Hippocampal formation (tissue), 2 donors: ENCODE results near the gene CDR2L.
A peak's percentile ranks its signal among the peaks of the same experiment; 100 is the strongest.
"Not testable (repeated sequence)": the region's sequence is repeated elsewhere in the genome, so short reads cannot be mapped to it uniquely, and the experiment has no call there.

Source experiments
- DNase-seq, 2 donors: peaks; one replicate each; lab custom pipeline; 2025; lab: John Stamatoyannopoulos, UW

Gene CDR2L

DNA sequence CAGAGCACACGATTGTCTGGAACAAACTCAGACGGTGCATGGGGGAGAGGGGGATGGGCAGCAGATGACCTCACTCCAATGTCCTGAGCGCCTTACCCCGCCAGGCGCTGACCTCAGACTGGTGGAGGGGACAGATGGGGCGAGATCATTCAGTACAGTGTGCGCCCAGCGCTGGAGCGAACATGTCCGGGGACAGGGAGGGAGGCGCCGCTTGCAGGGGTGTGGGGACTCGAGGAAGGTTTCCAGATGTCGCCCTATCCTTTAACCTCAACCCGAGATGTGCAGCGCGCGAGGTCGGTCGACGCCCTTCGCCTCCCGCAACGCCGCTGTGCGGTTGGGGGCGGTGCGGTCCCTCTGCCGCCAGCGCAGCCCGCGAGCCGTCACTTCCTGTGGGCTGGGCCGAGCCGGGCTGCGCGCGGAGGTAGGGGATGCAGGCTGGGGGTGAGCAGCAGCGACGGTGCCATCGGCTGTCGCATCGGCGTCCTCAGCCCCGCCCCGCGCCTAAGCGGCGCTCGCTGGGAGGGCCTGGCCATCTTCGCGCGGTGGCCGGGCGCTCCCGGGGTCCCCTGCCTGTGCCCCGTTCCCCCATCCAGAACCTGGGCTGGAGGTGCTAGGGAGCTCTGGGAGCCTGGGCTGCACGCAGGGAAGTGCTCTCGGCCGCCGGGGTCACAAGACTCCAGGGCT is 5.3 kb upstream of the CDR2L start:
- DNase-seq, result peak; percentile 87 to 89

DNA sequence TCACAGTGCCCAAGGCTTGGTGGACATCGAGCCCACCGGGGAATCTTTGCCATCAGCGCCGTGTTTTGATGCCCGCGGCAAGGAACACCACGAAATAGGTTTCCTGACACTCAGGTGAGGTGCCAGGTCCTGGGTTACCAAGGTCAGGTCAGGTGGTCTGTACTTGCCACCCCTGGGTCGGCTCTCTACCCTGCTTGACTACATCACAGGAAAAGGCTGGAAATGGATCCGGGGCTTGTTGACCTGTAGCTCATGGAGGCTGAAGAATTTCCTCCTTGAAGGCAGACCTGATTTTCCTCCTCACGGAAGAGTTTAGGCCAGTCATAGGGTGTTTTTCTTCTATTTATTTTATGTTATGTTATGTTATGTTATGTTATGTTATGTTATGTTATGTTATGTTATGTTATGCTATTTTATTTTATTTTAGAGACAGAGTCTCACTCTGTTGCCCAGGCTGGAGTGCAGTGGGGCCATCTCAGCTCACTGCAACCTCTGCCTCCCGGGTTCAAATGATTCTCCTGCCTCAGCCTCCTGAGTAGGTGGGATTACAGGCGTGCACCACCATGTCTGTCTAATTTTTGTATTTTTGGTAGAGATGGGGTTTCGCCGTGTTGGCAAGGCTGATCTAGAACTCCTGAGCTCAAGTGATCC is 4.6 kb upstream of the CDR2L start:
- peak; percentile 26 to 57 for DNase-seq

DNA sequence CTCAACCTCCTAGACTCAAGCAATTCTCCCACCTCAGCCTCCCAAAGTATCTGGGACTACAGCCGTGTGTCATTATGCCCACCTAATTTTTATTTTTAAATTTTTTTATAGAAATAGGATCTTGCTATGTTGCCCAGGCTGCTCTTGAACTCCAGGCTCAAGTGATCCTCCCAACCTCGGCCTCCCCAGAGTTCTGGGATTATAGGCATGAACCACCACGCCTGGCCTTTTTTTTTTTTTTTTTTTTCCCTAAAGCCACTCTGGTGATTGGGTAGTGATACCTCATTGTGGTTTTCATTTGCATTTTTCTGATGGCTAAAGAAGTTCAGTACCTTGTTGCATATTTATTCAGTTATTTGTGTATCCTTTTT is 1.2 kb upstream of the CDR2L start:
- DNase-seq, result no peak

DNA sequence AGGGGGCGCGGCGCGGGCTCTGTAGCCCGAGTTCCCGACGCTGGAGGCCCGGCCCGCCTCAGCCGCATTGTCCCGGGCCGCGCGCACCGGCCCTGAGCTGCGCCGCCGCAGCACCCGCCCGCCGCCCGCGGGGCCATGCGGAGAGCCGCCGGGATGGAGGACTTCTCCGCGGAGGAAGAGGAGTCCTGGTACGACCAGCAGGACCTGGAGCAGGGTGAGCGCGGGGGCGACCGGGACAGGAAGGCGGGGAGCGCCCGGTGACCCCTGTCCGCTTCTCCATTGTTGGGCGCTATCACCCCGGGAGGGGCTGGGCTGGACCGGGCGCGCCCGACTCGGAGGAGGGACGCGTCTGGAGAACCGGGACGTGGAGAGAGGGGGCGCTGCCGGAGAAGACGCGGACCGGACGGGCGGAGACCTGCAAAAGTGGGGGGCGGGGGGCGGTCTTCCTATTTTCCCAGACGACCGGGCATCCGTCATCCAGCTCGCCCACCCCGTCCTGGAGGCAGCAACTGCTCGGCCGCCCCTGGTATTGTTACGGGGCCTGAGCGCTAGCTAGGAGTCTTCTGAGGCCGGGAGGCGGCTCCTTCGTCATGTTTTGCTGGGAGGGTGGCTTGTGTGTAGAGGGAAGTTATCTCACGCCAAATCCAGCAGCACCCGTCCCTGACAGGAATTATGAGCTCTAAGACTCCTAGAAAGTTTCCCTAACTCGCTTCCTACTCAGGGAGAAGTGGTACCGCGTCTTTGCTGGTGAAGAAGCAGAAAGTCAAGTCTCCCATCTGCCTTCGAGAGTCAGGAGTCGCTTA is 678 bp downstream of the CDR2L start:
- peak; percentile 71 to 78 for DNase-seq

DNA sequence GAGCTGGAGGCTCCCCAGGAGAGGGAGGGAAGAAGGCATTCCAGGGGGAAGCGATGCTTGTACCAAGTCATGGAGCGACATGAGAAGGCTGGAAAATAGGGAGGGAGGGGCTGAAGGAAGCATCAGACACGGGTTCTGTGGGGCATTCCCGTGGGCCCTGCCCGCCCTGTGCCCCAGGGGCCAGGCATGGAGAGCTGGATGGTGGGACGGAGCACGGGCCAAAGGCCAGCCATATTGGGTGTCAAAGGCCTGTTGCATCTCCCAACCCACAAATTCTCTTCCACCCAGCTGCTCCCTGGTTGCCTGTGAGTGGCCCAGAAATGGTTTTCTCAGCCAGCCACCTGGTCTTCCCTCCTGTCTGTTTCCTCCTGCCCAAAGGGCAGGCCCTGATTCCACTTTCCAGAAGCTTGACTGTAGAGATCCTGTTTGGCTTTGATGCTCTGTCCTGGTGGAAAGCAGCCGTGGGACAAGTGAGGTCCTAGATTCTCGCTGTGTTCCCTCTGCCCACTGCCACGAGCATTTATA is 3.2 kb downstream of the CDR2L start:
- DNase-seq, result no peak

DNA sequence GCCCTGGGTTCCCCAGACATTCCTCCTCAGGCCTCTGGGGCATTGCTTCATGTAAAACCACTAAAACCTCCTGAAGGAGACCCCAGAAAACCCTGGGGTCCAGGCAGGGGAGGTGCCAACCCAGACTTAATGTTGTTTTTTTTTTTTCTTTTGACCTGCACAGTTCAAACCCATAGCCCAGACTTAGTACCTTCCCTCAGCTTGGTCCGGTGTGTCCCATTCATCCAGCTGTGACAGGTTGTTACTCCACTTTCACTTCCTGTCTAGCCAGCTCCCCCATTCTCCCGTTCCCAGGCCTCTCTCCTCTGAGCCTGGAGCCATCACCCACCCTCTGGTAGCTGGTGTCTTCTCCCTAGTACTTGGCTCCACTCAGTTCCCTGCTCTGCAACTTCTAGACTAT is 4.8 kb downstream of the CDR2L start:
- DNase-seq, result no peak

DNA sequence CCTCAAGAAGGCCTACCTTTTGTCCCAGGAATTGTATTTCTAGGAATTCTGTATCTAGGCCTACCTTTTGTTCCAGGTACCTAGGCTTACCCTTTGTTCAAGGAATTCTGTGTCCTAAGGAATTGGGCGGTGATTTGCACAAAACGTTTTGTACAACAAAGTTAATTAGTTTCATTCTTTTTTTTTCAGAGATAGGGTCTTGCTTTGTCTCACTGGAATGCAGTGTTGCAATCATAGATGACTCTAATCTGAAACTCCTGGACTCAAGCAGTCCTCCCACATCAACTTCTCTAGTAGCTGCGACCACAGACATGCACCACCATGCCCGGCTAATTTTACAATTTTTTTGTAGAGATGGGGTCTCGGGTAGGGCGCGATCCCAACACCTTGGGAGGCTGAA is 7.0 kb downstream of the CDR2L start:
- DNase-seq, result no peak

DNA sequence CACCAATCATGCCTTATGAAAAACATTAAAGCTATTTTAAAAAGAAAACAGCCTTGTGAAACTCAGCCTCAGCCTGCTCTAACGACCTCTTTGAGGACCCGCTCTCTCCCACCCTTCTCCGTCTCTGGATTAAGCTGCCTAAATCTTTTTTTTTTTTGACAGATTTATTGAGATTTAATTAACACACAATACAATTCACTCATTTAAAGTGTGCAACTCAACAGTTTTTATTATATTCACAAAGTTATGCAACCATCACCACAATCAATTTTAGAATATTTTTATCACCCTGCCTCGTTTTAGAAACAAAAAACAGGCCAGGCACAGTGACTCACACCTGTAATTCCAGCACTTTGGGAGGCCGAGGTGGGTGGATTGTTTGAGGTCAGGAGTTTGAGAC is 8.4 kb downstream of the CDR2L start:
- no peak for DNase-seq

DNA sequence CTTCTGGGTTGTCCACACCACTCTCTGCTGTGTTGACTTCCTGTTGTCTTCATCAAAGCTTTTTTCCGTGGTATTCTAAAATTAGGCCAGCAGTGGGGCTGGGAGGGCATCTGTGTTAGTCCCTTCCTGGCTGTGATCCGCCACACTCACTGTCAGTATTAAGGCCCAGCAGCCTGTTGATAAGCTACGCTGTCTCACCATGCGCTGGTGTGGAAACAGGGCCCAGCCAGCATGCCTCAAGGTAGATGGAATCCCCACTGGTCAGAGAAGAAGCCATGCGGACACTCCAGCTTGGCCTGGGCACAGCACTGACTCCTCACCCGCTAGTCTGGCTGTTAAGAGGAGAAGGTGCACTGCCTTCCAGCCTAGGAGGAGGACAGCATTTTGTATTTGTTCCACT is 11.4 kb downstream of the CDR2L start:
- DNase-seq, result no peak

DNA sequence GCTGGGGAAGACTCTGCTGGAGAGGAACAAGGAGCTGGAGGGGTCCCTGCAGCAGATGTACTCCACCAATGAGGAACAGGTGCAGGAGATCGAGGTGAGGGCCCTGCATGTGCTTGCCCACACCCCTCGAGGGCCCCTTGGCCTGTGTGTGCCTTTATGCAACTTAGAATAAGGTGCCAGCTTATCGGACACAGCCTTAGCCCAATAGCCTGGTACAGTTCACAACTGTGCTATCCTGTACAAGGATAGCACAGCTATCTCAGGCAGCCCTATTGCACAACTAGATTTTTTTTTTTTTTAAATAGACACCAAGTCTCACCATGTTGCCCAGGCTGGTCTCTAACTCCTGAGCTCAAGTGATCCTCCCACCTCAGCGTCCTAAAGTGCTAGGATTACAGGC is 12.1 kb downstream of the CDR2L start:
- no peak for DNase-seq

DNA sequence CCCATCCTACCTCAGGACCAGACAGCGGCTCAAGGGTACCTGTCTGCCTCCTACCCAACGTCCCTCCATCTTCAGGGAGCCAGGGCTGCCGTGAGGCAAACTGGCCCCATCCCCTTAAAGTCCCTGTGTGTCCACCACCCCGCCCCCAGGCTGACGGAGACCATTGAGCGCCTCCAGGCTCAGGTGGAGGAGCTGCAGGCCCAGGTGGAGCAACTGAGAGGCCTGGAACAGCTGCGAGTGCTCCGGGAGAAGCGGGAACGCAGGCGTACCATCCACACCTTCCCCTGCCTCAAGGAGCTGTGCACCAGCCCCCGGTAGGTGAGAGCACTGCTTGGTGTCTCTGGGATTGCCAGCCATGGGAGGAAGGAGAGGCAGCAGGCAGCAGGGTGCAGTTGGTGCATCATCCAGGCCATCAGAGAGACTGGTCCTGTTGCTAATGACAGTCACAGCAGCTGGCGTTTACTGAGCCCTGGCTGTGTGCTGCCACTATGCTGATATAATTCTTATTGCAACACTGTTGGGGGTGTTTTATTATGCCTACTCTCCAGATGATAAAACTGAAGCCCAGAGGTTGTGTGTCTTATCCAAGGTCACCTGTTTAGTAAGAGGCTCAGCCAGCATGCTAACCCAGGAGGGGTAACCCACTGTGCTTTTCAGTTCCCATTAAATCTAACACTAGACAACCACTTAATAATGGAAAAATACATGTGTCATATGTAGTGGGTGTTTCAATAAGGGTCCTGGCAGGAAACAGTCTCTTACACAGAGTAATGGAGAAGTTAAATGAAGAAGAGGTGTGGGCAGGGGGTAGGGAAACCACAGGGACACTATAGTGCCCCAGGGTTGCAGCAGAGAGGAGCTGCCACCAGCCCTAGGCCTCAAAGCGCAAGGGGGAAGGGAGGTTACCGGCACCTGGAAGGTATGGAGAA is 14.7 kb downstream of the CDR2L start:
- no peak for DNase-seq

DNA sequence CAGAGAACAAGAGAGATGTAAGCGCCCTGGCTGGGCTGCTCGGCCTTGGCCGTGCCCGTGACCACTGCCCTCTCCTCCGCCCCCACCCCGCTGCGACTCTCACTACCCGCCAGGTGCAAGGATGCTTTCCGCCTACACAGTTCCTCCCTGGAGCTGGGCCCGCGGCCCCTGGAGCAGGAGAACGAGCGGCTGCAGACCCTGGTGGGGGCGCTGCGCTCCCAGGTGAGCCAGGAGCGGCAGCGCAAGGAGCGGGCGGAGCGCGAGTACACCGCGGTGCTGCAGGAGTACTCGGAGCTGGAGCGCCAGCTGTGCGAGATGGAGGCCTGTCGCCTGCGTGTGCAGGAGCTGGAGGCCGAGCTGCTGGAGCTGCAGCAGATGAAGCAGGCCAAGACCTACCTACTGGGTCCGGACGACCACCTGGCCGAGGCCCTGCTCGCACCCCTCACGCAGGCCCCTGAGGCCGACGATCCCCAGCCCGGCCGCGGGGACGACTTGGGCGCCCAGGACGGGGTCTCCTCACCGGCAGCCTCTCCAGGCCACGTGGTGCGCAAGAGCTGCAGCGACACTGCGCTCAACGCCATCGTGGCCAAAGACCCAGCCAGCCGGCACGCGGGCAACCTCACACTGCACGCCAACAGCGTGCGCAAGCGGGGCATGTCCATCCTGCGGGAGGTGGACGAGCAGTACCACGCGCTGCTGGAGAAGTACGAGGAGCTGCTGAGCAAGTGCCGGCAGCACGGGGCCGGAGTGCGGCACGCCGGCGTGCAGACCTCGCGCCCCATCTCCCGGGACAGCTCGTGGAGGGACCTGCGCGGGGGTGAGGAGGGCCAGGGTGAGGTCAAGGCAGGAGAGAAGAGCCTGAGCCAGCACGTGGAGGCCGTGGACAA is 15.9 kb downstream of the CDR2L start:
- no peak for DNase-seq

DNA sequence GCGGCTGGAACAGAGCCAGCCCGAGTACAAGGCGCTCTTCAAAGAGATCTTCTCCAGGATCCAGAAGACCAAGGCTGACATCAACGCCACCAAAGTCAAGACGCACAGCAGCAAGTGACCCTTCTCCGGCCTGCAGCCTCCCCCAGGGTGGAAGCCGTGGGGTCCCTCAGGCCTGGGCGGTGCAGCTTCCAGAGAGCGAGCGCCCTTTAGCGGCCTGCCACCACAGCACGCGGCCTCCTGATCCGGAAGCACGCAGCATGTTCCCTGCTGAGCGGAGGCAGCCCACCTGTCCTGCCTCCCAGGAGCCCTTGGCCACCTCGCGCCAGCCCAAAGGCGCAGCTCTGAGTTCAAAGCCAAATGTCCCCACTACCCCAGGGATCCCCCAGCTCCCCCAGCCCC is 16.5 kb downstream of the CDR2L start:
- no peak for DNase-seq

DNA sequence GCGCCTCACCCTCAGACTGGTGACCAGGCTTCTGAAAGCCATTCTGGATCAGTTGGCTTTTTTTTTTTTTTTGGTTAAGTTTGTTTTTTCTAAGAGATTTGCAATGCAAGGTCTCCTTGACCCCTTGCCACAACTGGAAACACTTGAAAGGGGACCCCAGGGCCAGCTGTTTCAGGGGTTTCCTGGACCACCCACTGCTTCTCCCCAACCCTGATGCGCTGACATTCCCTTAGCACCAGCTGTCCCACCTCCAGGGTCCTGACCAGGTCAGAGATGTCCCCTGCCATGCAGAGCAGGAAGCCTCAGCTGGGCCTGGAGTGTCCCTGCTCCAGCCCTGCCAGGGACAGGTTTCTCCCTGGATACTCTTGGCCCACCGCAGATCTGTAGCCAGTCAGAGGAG is 16.9 kb downstream of the CDR2L start:
- DNase-seq, result no peak

DNA sequence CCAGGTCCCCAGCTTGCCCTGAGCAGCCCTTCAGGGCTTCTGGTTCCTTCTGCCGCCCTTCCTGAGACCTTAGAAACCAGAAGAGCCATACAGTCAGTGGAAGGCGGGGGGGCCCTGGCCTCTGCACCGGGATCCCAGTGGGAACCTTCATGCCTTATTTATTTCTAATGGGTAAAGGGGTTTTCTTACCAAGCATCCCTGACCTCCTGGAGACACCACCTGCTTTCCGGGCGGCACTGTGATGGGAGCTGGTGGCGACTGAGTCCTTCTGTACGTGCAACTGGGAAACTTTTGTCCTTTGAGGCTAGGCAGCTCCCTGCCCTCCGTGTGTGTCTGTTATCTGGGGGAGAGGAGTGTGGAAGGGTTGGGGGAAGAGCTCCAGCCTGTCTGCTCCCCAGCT is 17.9 kb downstream of the CDR2L start:
- DNase-seq, result no peak

DNA sequence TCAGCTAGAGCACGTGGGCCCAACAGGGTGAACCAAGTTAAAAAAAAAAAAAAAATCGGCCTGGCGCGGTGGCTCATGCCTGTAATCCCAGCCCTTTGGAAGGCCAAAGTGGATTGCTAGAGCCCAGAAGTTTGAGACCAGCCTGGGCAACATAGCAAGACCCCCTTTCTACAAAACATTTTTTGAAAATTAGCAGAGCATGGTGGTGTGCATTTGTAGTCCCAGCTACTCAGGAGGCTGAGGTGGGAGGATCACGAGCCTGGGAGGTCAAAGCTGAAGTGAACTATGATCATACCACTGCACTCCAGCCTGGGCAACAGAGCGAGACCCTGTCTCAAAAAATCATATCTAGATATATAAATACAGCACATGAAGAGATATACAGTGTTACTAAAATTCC is 18.7 kb downstream of the CDR2L start:
- not testable (repeated sequence) for DNase-seq

DNA sequence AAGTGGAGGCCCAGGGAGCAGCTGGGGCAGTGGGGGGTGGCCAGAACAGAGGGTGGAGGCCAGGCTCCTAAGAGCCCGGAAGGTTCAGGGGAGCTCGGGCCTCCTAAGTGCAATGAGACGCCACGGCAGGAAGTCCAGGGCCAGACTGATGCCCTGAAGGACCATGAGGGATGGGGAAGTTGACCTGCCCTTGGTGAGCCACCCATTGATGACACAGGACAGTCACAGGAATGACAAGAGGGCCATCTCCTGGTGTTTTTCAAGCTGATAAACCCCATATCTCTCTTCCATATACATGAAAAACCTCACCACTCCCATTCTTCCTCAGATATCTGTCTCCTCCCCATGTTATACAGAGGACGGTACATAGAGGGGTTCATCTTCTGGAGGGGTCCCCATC is 19.2 kb downstream of the CDR2L start:
- no peak for DNase-seq

DNA sequence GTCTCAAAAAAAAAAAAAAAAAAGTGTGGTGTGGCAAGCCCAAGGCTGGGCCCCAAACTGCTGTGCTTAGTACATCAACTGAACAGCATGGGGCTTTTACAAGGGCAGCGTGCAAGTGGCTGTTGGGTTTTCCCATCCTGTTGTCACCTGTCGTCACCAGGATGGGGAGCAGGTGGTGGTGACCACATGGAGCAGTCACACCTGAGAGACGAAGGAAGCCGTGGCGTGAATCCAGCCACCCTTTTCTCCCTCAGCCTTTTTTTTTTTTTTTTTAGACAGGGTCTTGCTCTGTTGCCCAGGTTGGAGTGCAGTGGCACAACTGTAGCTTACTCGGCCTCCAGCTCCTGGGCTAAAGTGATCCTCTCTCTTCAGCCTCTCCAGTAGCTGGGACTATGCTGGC is 20.9 kb downstream of the CDR2L start:
- DNase-seq, result no peak

DNA sequence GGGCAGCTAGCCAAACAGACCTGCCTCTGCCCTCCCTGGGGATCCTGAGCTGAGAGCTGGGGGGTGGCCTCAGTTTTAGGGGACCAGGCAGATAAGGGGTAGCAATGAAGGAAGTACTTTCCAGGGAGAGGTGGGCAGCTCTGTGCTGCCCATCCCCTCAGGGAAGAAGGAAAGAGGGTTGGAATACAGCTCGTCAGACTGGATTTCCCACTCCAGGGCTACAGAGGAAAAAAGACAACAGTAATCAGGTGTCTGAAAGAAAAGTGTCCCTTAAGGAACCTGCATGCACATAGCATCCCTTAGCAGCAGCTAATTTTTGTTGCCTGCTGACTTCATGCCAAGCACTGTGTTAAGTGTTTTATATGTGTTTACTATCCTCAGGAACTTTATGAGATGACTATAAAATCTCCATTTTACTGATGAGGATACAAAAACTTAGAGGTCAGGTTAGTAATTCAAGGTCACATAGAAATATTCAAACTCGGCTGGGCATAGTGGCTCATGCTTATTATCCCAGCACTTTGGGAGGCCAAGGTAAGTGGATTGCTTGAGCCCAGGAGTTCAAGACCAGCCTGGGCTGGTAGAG is 21.8 kb downstream of the CDR2L start:
- DNase-seq, result no peak

DNA sequence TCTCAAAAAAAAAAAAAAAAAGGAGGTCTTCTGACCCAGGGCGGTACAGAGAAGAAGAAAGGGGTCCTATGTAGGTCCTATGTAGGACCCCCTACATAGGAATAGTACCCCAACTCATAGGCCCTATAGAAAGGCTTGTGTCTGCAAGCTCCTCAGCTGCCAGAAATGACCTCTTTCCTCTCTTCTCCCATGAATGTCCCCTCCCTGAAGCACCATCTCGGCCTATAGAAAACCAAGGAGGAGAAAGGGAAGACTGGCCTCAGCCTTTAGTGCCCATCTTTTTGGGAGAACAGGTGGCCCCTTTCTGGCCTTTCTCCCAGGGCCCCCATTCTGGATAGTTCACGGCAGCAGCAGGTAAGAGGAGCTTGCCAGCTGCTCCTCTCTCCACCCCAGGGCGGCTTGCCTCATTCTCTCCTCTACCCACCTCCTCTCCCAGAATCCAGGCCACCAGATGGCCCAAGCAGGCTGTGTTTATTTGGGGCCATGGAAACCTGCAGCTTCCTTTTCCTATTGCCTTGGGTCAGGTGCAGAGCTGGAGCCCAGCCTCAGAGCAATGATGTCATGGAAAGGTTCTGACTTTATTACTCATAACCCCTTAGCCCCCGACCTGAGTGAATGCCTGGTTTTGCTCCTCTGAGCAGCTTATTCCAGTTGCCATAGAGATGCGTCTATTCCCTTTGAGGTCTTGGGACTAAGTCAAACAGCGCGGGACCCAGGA is 23.4 kb downstream of the CDR2L start:
- DNase-seq, result no peak
